HEK293 (cell line): Measurements from ENCODE around the gene MRPL55.

Experiments used
- BCL11A ChIP-seq: fragments of 450-650 bp; formaldehyde crosslinking; IDR thresholded peaks from 2 replicates; pipeline ENCODE4 v1.5.1; 2016; ENCODE audit warnings: low read depth, missing biosample characterization, missing genetic modification characterization
- GLIS2 ChIP-seq: fragments of 450-650 bp; formaldehyde crosslinking; IDR thresholded peaks from 2 replicates; pipeline ENCODE4 v1.5.1; 2016; ENCODE audit warnings: missing biosample characterization, missing genetic modification characterization
- IKZF3 ChIP-seq: fragments of 450-650 bp; IDR thresholded peaks from 2 replicates; pipeline ENCODE4 v1.5.0; 2018; ENCODE audit warnings: missing biosample characterization, mild to moderate bottlenecking, missing genetic modification characterization, moderate library complexity
- MYNN ChIP-seq: fragments of 450-650 bp; formaldehyde crosslinking; IDR thresholded peaks from 2 replicates; pipeline ENCODE4 v1.5.1; 2016; ENCODE audit warnings: missing biosample characterization, missing genetic modification characterization, borderline replicate concordance
- PBX3 ChIP-seq: sonication (generic); formaldehyde crosslinking; IDR thresholded peaks from 2 replicates; pipeline ENCODE4 v1.8.1; 2022; ENCODE audit warnings: mild to moderate bottlenecking, moderate library complexity, missing genetic modification reagents
- PRDM1 ChIP-seq: fragments of 450-650 bp; formaldehyde crosslinking; IDR thresholded peaks from 2 replicates; pipeline ENCODE4; 2016; ENCODE audit warnings: missing biosample characterization, missing genetic modification characterization
- PRDM4 ChIP-seq: fragments of 450-650 bp; formaldehyde crosslinking; IDR thresholded peaks from 2 replicates; pipeline ENCODE4 v1.5.1; 2017; ENCODE audit warnings: missing biosample characterization, missing genetic modification characterization
- REST ChIP-seq: fragments of 450-650 bp; formaldehyde crosslinking; IDR thresholded peaks from 2 replicates; pipeline ENCODE4 v1.5.1; 2016; ENCODE audit warnings: missing biosample characterization, missing genetic modification characterization
- SCRT2 ChIP-seq: fragments of 450-650 bp; formaldehyde crosslinking; IDR thresholded peaks from 2 replicates; pipeline ENCODE4 v1.5.1; 2016; ENCODE audit warnings: missing biosample characterization, missing genetic modification characterization
- TRIM28 ChIP-seq: IDR thresholded peaks from 2 replicates; pipeline ENCODE4 v1.6.1; 2011; ENCODE audit warnings: low read length, control low read depth, borderline replicate concordance
- WT1 ChIP-seq: fragments of 450-650 bp; formaldehyde crosslinking; IDR thresholded peaks from 2 replicates; pipeline ENCODE4 v1.5.1; 2016; ENCODE audit warnings: missing biosample characterization, missing genetic modification characterization
- YY1 ChIP-seq: fragments of 450-650 bp; formaldehyde crosslinking; IDR thresholded peaks from 2 replicates; pipeline ENCODE4 v1.5.1; 2018; ENCODE audit warnings: missing biosample characterization, missing genetic modification characterization
- YY2 ChIP-seq: fragments of 450-650 bp; formaldehyde crosslinking; IDR thresholded peaks from 2 replicates; pipeline ENCODE4 v1.5.1; 2016; ENCODE audit warnings: missing biosample characterization, missing genetic modification characterization
- ZBTB21 ChIP-seq: fragments of 450-650 bp; formaldehyde crosslinking; IDR thresholded peaks from 2 replicates; pipeline ENCODE4 v1.5.1; 2017; ENCODE audit warnings: missing biosample characterization, missing genetic modification characterization
- ZBTB26 ChIP-seq: fragments of 450-650 bp; formaldehyde crosslinking; optimal IDR thresholded peaks from 2 replicates; pipeline ENCODE3; 2016; ENCODE audit warnings: missing biosample characterization, mild to moderate bottlenecking, missing genetic modification characterization
- ZBTB8A ChIP-seq: fragments of 450-650 bp; formaldehyde crosslinking; IDR thresholded peaks from 2 replicates; pipeline ENCODE4 v1.5.1; 2016; ENCODE audit warnings: missing biosample characterization, missing genetic modification characterization
- ZNF132 ChIP-seq: fragments of 450-650 bp; formaldehyde crosslinking; IDR thresholded peaks from 2 replicates; pipeline ENCODE4 v1.5.1; 2017; ENCODE audit warnings: missing biosample characterization, missing genetic modification characterization, borderline replicate concordance
- ZNF140 ChIP-seq: fragments of 450-650 bp; formaldehyde crosslinking; IDR thresholded peaks from 2 replicates; pipeline ENCODE4 v1.5.1; 2016; ENCODE audit warnings: missing biosample characterization, missing genetic modification characterization
- ZNF16 ChIP-seq: fragments of 450-650 bp; formaldehyde crosslinking; IDR thresholded peaks from 2 replicates; pipeline ENCODE4 v1.5.1; 2016; ENCODE audit warnings: low read depth, missing biosample characterization, missing genetic modification characterization
- ZNF175 ChIP-seq: fragments of 450-650 bp; formaldehyde crosslinking; IDR thresholded peaks from 2 replicates; pipeline ENCODE4 v1.5.1; 2016; ENCODE audit warnings: missing biosample characterization, missing genetic modification characterization
- ZNF221 ChIP-seq: fragments of 450-650 bp; formaldehyde crosslinking; IDR thresholded peaks from 2 replicates; pipeline ENCODE4 v1.5.1; 2017; ENCODE audit warnings: missing biosample characterization, missing genetic modification characterization, borderline replicate concordance
- ZNF23 ChIP-seq: fragments of 450-650 bp; formaldehyde crosslinking; IDR thresholded peaks from 2 replicates; pipeline ENCODE4 v1.5.1; 2016; ENCODE audit warnings: missing biosample characterization, missing genetic modification characterization, borderline replicate concordance
- ZNF274 ChIP-seq, 2 experiments: fragments of 200-500 bp in 1 of 2; fragments of 450-650 bp in 1 of 2; sonication (Bioruptor generic) in 1 of 2; formaldehyde crosslinking in 1 of 2; IDR thresholded peaks; 2 replicates each; pipeline versions ENCODE4 v1.5.1 to v1.6.1; 2014 to 2016; ENCODE audit warnings: borderline replicate concordance in 1 of 2, inconsistent platforms in 1 of 2, low read length in 1 of 2, missing biosample characterization in 1 of 2, missing genetic modification characterization in 1 of 2
- ZNF398 ChIP-seq: fragments of 450-650 bp; formaldehyde crosslinking; IDR thresholded peaks from 2 replicates; pipeline ENCODE4 v1.5.1; 2017; ENCODE audit warnings: missing biosample characterization, missing genetic modification characterization
- ZNF433 ChIP-seq: fragments of 450-650 bp; formaldehyde crosslinking; IDR thresholded peaks from 2 replicates; pipeline ENCODE4 v1.5.1; 2016; ENCODE audit warnings: missing biosample characterization, missing genetic modification characterization, low read depth
- ZNF621 ChIP-seq: fragments of 450-650 bp; formaldehyde crosslinking; IDR thresholded peaks from 2 replicates; pipeline ENCODE4 v1.5.1; 2017; ENCODE audit warnings: missing biosample characterization, missing genetic modification characterization

Gene MRPL55

GRCh38 chr1:228101994-228102790 lies 6.9 kb downstream of the MRPL55 start (continued):
- TF ChIP-seq PBX3 (CRISPR knock-in tag) = no peak
- no peak for TF ChIP-seq ZNF175 (tag by site-specific recombination)
- no peak for TF ChIP-seq ZBTB26 (tag by site-specific recombination)
- 0 out of 2 replicates have a peak, but pooled peaks have one; percentile 27 for TF ChIP-seq REST (tag by site-specific recombination)
- no peak for TF ChIP-seq TRIM28
- no peak for TF ChIP-seq PRDM4
- TF ChIP-seq ZNF23 = no peak
- no peak for TF ChIP-seq IKZF3
- no peak for TF ChIP-seq YY2 (tag by site-specific recombination)
- TF ChIP-seq GLIS2 (tag by site-specific recombination) = peak; percentile 97
- TF ChIP-seq PRDM1 = no peak
- no peak for TF ChIP-seq ZNF433 (tag by site-specific recombination)
- TF ChIP-seq SCRT2 (tag by site-specific recombination) = no peak
- no peak for TF ChIP-seq ZNF132 (tag by site-specific recombination)
- TF ChIP-seq ZNF16 (tag by site-specific recombination) = no peak
- TF ChIP-seq ZNF221 (tag by site-specific recombination) = no peak
- peak; percentile 75 for TF ChIP-seq WT1 (tag by site-specific recombination)
- TF ChIP-seq ZNF398 (tag by site-specific recombination) = peak; percentile 45; the same call in 1 of the 2 replicates
- TF ChIP-seq YY1 = peak; percentile 40; the same call in 1 of the 2 replicates
- peak; percentile 10; the same call in 1 of the 2 replicates for TF ChIP-seq MYNN (tag by site-specific recombination)
- TF ChIP-seq BCL11A (tag by site-specific recombination) = peak; percentile 56; the same call in 1 of the 2 replicates
- TF ChIP-seq ZBTB21 (tag by site-specific recombination) = no peak
- no peak for TF ChIP-seq ZNF140
- no peak for TF ChIP-seq ZNF621
- peak; percentile 50; the same call in 1 of the 2 replicates for TF ChIP-seq ZBTB8A
- TF ChIP-seq ZNF274 (IDR thresholded peaks at IDR 0.05; ENCODE audit: low read length) = no peak
- no peak for TF ChIP-seq ZNF274 (tag by site-specific recombination; IDR thresholded peaks at IDR 0.05; ENCODE audit: borderline replicate concordance)
